Measurements from ENCODE around the gene TMEM184A. TPM values are rescaled to one million over a fixed set of nuclear protein-coding genes. Genes with fewer than 3 reads are reported as not detected.

The TMEM184A gene
- total and polyA plus RNA-seq, 10 of the 15 experiments (the other 5 are each of a cell fraction or from before 2014, with no cell fraction given) = 0.04 to 0.15 TPM; not detected in 8

DNA sequence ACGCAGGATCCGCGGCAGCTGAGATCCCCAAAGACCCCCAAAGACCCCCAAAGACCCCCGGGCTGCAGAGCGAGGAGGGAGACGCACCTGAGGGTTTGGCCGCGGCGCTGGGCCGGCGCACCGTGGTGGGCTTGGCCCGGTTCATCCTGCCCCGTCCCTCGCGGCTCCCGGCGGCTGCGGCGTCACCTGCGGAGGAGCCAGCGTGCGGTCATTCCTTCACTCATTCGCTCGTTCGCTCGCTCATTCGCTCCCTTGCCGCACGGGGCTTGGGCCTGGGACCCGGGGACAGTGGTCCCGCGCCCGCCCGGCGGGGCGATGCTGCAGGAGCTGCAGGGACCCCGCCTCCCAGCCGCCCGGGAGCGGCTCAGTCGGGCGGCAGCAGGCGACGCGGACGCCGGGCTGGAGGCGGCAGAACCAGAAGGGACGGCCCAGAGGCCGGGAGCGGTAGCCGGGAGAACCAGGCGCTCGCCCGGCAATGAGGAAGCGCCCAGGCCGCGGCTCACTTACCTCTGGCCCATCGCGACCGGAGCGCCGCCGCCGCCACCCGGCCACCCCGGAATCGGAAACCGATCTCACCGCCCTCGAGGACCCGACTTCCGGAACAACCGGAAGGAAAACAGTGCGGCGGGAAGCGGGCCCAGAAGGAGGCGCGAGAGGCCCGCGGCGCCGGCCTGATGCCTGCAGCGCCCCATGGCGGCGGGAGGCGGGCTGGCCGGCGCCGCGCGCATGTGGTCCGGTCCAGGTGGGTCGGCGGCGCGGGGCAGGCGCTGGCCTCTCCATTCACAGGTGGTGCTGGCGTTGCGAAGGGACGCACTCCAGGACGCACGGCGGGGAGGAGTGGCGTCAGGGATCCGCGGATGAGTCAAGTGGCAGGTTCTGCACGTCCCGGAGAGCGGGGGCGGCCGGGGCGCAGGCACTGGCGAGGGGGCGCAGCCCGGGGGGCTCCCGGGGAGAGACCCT lies 51.9 kb downstream of the TMEM184A start, which contains the start of gene INTS1 (continued):
- peak; percentile 76; the same call in 1 of the 2 replicates for TF ChIP-seq MEF2A (IDR thresholded peaks at IDR 0.05; ENCODE audit: insufficient read depth, low read depth, low read length)
- 0 out of 2 replicates have a peak, but pooled peaks have one; percentile 29 for TF ChIP-seq PML (IDR thresholded peaks at IDR 0.05; ENCODE audit: low read length)
- TF ChIP-seq BACH1 (IDR thresholded peaks at IDR 0.05; ENCODE audit: borderline replicate concordance) = peak; percentile 32; the same call in 1 of the 2 replicates
- TF ChIP-seq ESRRA (IDR thresholded peaks at IDR 0.05; ENCODE audit: low read length) = no peak
- TF ChIP-seq POLR2AphosphoS5 (IDR thresholded peaks at IDR 0.05; ENCODE audit: low read length) = peak; percentile 62; the same call in 1 of the 2 replicates
- no peak for TF ChIP-seq STAT3 (IDR thresholded peaks at IDR 0.05; ENCODE audit: low read depth, low read length)
- TF ChIP-seq ZNF24 (IDR thresholded peaks at IDR 0.05) = peak; percentile 68; the same call in 1 of the 2 replicates
- no peak for TF ChIP-seq RAD51 (IDR thresholded peaks at IDR 0.05)
- no peak for TF ChIP-seq SMAD1 (IDR thresholded peaks at IDR 0.05; ENCODE audit: low read depth, partially characterized antibody)
- TF ChIP-seq, protein P1, sequence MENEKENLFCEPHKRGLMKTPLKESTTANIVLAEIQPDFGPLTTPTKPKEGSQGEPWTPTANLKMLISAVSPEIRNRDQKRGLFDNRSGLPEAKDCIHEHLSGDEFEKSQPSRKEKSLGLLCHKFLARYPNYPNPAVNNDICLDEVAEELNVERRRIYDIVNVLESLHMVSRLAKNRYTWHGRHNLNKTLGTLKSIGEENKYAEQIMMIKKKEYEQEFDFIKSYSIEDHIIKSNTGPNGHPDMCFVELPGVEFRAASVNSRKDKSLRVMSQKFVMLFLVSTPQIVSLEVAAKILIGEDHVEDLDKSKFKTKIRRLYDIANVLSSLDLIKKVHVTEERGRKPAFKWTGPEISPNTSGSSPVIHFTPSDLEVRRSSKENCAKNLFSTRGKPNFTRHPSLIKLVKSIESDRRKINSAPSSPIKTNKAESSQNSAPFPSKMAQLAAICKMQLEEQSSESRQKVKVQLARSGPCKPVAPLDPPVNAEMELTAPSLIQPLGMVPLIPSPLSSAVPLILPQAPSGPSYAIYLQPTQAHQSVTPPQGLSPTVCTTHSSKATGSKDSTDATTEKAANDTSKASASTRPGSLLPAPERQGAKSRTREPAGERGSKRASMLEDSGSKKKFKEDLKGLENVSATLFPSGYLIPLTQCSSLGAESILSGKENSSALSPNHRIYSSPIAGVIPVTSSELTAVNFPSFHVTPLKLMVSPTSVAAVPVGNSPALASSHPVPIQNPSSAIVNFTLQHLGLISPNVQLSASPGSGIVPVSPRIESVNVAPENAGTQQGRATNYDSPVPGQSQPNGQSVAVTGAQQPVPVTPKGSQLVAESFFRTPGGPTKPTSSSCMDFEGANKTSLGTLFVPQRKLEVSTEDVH (IDR thresholded peaks at IDR 0.05; ENCODE audit: low read depth, partially characterized antibody) = peak; percentile 83
- peak; percentile 53; the same call in 1 of the 2 replicates for TF ChIP-seq MTA2 (IDR thresholded peaks at IDR 0.05; ENCODE audit: low read depth)
- peak; percentile 66; the same call in 1 of the 2 replicates for TF ChIP-seq CREB1 (IDR thresholded peaks at IDR 0.05; ENCODE audit: low read depth)
- 0 out of 2 replicates have a peak, but pooled peaks have one; percentile 28 for TF ChIP-seq POLR2AphosphoS2 (IDR thresholded peaks at IDR 0.05; ENCODE audit: low read depth, low read length)
- TF ChIP-seq SMARCA5 (IDR thresholded peaks at IDR 0.05) = peak; percentile 94
- peak; percentile 91 for TF ChIP-seq MXI1 (IDR thresholded peaks at IDR 0.05; ENCODE audit: low read depth, low read length)
- TF ChIP-seq NRF1 (conservative IDR thresholded peaks at IDR 0.05; ENCODE audit: low read depth, low read length) = 0 out of 2 replicates have a peak, but pooled peaks have one; percentile 10
- no peak for TF ChIP-seq EP300 (IDR thresholded peaks at IDR 0.05; ENCODE audit: borderline replicate concordance in 1 of 2, control insufficient read depth in 1 of 2, low read depth in 2 of 2, low read length in 2 of 2)
- TF ChIP-seq NR2F1 (conservative IDR thresholded peaks at IDR 0.05) = peak; percentile 78; the same call in 1 of the 2 replicates
- TF ChIP-seq, protein P2, sequence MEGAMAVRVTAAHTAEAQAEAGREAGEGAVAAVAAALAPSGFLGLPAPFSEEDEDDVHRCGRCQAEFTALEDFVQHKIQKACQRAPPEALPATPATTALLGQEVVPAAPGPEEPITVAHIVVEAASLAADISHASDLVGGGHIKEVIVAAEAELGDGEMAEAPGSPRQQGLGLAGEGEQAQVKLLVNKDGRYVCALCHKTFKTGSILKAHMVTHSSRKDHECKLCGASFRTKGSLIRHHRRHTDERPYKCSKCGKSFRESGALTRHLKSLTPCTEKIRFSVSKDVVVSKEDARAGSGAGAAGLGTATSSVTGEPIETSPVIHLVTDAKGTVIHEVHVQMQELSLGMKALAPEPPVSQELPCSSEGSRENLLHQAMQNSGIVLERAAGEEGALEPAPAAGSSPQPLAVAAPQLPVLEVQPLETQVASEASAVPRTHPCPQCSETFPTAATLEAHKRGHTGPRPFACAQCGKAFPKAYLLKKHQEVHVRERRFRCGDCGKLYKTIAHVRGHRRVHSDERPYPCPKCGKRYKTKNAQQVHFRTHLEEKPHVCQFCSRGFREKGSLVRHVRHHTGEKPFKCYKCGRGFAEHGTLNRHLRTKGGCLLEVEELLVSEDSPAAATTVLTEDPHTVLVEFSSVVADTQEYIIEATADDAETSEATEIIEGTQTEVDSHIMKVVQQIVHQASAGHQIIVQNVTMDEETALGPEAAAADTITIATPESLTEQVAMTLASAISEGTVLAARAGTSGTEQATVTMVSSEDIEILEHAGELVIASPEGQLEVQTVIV (IDR thresholded peaks at IDR 0.05; ENCODE audit: borderline replicate concordance, partially characterized antibody) = no peak
- no peak for TF ChIP-seq CBFB (IDR thresholded peaks at IDR 0.05; ENCODE audit: low read depth)
- TF ChIP-seq ATF7 (IDR thresholded peaks at IDR 0.05; ENCODE audit: low read depth) = no peak
- no peak for TF ChIP-seq ZNF622 (IDR thresholded peaks at IDR 0.05)
- peak; percentile 99 for TF ChIP-seq IKZF1 (conservative IDR thresholded peaks at IDR 0.05)
- TF ChIP-seq SMC3 (IDR thresholded peaks at IDR 0.05; ENCODE audit: borderline replicate concordance, low read length) = no peak; the same call in 1 of the 2 replicates

Measured in GM12878 (cell line).